Measurements from ENCODE around the gene TAF1C.

TAF1C gene

GRCh38 chr16:84229471-84229870, 42.6 kb upstream of the TAF1C start:
- Mint-ChIP-seq H3K9me3 (no peaks in the 10 kb centered on the region), H3K36me3 (ENCODE audit: low read depth) (no peaks in the 10 kb centered on the region), H3K4me1 (peaks cover 37% of the 10 kb centered on the region), H3K27ac (peak overlapping the region in 2 of 3 experiments; percentile 32 to 47), H3K27me3 (ENCODE audit: low read depth) (peaks cover 13% of the 10 kb centered on the region), H3K4me3 (no peak overlapping the region)
- TF ChIP-seq CTCF (IDR thresholded peaks at IDR 0.05; ENCODE audit: unreplicated experiment in 3 of 3): no peak

- H3K4me3 Mint-ChIP-seq: no peak overlapping the region
- peaks cover 8% of the 10 kb centered on the region for H3K27me3 Mint-ChIP-seq (ENCODE audit: low read depth)
- H3K4me1 Mint-ChIP-seq: peaks cover 31% of the 10 kb centered on the region
- peak overlapping the region in 2 of 3 experiments; percentile 32 to 43 for H3K27ac Mint-ChIP-seq
- no peaks in the 10 kb centered on the region for H3K36me3 Mint-ChIP-seq (ENCODE audit: low read depth)
- TF ChIP-seq CTCF (IDR thresholded peaks at IDR 0.05; ENCODE audit: unreplicated experiment in 3 of 3): no peak
- no peaks in the 10 kb centered on the region for H3K9me3 Mint-ChIP-seq
Measured at GRCh38 chr16:84228256-84228838, 41.5 kb upstream of the TAF1C start.

- H3K36me3 Mint-ChIP-seq (ENCODE audit: low read depth): no peaks in the 10 kb centered on the region
- peak overlapping the region in 1 of 3 experiments; percentile 63 for H3K27ac Mint-ChIP-seq
- no peak for TF ChIP-seq CTCF (IDR thresholded peaks at IDR 0.05; ENCODE audit: unreplicated experiment in 3 of 3)
- peaks cover 10% of the 10 kb centered on the region for H3K27me3 Mint-ChIP-seq (ENCODE audit: low read depth)
- H3K4me3 Mint-ChIP-seq: no peak overlapping the region
- H3K4me1 Mint-ChIP-seq: peaks cover 30% of the 10 kb centered on the region
- no peaks in the 10 kb centered on the region for H3K9me3 Mint-ChIP-seq
Measured at GRCh38 chr16:84227548-84227947, 40.7 kb upstream of the TAF1C start.

GRCh38 chr16:84226026-84226425, 39.2 kb upstream of the TAF1C start:
- Mint-ChIP-seq H3K27ac (no peak overlapping the region), H3K9me3 (no peaks in the 10 kb centered on the region), H3K27me3 (ENCODE audit: low read depth) (peaks cover 17% of the 10 kb centered on the region), H3K4me1 (peaks cover 31% of the 10 kb centered on the region), H3K4me3 (no peak overlapping the region), H3K36me3 (ENCODE audit: low read depth) (no peaks in the 10 kb centered on the region)
- TF ChIP-seq CTCF (IDR thresholded peaks at IDR 0.05; ENCODE audit: unreplicated experiment in 3 of 3): no peak

GRCh38 chr16:84225571-84225970, 38.7 kb upstream of the TAF1C start:
- no peak overlapping the region for H3K27ac Mint-ChIP-seq
- peaks cover 20% of the 10 kb centered on the region for H3K27me3 Mint-ChIP-seq (ENCODE audit: low read depth)
- no peak overlapping the region for H3K4me3 Mint-ChIP-seq
- no peaks in the 10 kb centered on the region for H3K36me3 Mint-ChIP-seq (ENCODE audit: low read depth)
- TF ChIP-seq CTCF (IDR thresholded peaks at IDR 0.05; ENCODE audit: unreplicated experiment in 3 of 3): no peak
- H3K4me1 Mint-ChIP-seq: peaks cover 35% of the 10 kb centered on the region
- no peaks in the 10 kb centered on the region for H3K9me3 Mint-ChIP-seq

- no peak for TF ChIP-seq CTCF (IDR thresholded peaks at IDR 0.05; ENCODE audit: unreplicated experiment in 3 of 3)
- Mint-ChIP-seq H3K4me3 (no peak overlapping the region), H3K4me1 (peaks cover 35% of the 10 kb centered on the region), H3K27ac (no peak overlapping the region), H3K27me3 (ENCODE audit: low read depth) (peaks cover 22% of the 10 kb centered on the region), H3K9me3 (no peaks in the 10 kb centered on the region), H3K36me3 (ENCODE audit: low read depth) (no peaks in the 10 kb centered on the region)
Measured at GRCh38 chr16:84225126-84225525, 38.3 kb upstream of the TAF1C start.

Measured in nephron (organoid).